Right lobe of liver (tissue), 4 donors: Measurements from ENCODE around the gene MORC4.
A peak's percentile ranks its signal among the peaks of the same experiment; 100 is the strongest.

Experiments used
- POLR2A ChIP-seq: fragments of 450-650 bp; IDR thresholded peaks from one replicate; pipeline ENCODE4 v1.6.1; 2017; ENCODE audit warnings: antibody characterized with exemption, mild to moderate bottlenecking
- TF ChIP-seq, protein P1 (sequence below), 4 donors: fragments of 200-600 bp in 3 of 4; fragments of 450-650 bp in 1 of 4; IDR thresholded peaks; one replicate each; pipeline versions ENCODE4 v1.5.1 to v1.8.0; 2016 to 2022; ENCODE audit warnings: antibody characterized with exemption in 4 of 4, mild to moderate bottlenecking in 2 of 4
- donor health status: DM: no; HTN: no; CAD: no.
- donor health status: DM: no; HTN: no; CAD: no.
- donor health status: DM: no; HTN: yes; CAD: no.

DNA sequence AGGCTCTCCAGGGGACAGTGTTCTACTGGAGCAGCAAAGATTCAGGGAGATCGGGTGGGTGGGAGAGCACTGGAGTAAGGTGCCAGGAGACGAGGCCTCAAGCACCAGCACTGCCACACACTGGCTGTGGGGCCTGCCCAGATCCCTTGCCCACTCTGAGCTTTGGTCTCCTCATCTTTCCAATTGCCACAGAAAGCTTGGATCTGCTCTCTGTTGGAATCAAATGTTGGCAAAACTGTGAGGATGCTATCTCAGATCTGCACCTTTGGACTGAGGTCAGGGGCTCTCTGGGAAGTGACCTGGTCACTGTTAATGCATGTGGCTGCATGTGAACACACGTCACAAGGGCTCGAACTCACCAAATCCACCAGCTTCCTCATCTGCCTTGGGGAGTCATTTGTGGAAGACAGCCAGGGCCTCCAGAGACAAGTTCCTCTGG is 98.2 kb downstream of the MORC4 start:
- TF ChIP-seq, protein P1, sequence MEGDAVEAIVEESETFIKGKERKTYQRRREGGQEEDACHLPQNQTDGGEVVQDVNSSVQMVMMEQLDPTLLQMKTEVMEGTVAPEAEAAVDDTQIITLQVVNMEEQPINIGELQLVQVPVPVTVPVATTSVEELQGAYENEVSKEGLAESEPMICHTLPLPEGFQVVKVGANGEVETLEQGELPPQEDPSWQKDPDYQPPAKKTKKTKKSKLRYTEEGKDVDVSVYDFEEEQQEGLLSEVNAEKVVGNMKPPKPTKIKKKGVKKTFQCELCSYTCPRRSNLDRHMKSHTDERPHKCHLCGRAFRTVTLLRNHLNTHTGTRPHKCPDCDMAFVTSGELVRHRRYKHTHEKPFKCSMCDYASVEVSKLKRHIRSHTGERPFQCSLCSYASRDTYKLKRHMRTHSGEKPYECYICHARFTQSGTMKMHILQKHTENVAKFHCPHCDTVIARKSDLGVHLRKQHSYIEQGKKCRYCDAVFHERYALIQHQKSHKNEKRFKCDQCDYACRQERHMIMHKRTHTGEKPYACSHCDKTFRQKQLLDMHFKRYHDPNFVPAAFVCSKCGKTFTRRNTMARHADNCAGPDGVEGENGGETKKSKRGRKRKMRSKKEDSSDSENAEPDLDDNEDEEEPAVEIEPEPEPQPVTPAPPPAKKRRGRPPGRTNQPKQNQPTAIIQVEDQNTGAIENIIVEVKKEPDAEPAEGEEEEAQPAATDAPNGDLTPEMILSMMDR (IDR thresholded peaks at IDR 0.05): no peak
- peak; percentile 52 for TF ChIP-seq POLR2A
